CD8-positive, alpha-beta memory T cell (primary cell): ENCODE data around the gene STX7. TPM values are rescaled to one million over a fixed set of nuclear protein-coding genes. Genes with fewer than 3 reads are reported as not detected.

Experiments used
- CTCF ChIA-PET: fragments of 350-600 bp; sonication (Branson Sonifier 250); formaldehyde crosslinking; loops from one replicate; lab custom pipeline; 2021; ENCODE audit warnings: antibody characterized with exemption; lab: Charles Lee
- POLR2A ChIA-PET: fragments of 350-600 bp; sonication (Branson Sonifier 250); formaldehyde crosslinking; loops from one replicate; lab custom pipeline; 2021; ENCODE audit warnings: antibody characterized with exemption; lab: Charles Lee
- DNase-seq, 5 donors: peaks; one replicate each; pipeline versions ENCODE4 v3.0.0 to v3.0.0-alpha.2; 2020 to 2022; ENCODE audit warnings: mixed read lengths in 1 of 5
- H3K27ac ChIP-seq: one replicate; pipeline ENCODE4 v1.7.0; 2013; ENCODE audit warnings: low read depth, mild to moderate bottlenecking, low read length, moderate library complexity
- H3K27me3 ChIP-seq: 2 replicates; pipeline ENCODE4 v1.7.0; 2013; ENCODE audit warnings: low read length, mild to moderate bottlenecking; ENCODE audit not compliant: insufficient read depth, poor library complexity, severe bottlenecking
- H3K36me3 ChIP-seq: 2 replicates; pipeline ENCODE4 v1.7.0; 2013; ENCODE audit warnings: mild to moderate bottlenecking, low read length, moderate library complexity; ENCODE audit not compliant: insufficient read depth
- H3K4me1 ChIP-seq: 2 replicates; pipeline ENCODE4 v1.7.0; 2013; ENCODE audit warnings: mild to moderate bottlenecking, low read length, moderate library complexity; ENCODE audit not compliant: insufficient read depth
- H3K4me3 ChIP-seq: 2 replicates; pipeline ENCODE4 v1.7.0; 2013; ENCODE audit warnings: mild to moderate bottlenecking, low read length
- H3K9me3 ChIP-seq: 2 replicates; pipeline ENCODE4 v1.7.0; 2013; ENCODE audit warnings: mild to moderate bottlenecking, low read length
- H3K27ac Mint-ChIP-seq, 8 donors: one replicate each; pipeline ENCODE4 v1.8.0; 2020 to 2021; ENCODE audit warnings: mixed read lengths in 8 of 8, mild to moderate bottlenecking in 6 of 8, inconsistent platforms in 3 of 8, moderate library complexity in 3 of 8
- H3K27me3 Mint-ChIP-seq, 2 donors: one replicate each; pipeline ENCODE4 v1.8.0; 2020 to 2021; ENCODE audit warnings: mixed read lengths in 2 of 2, mild to moderate bottlenecking in 1 of 2, moderate library complexity in 1 of 2
- H3K36me3 Mint-ChIP-seq, 3 donors: one replicate each; pipeline ENCODE4 v1.8.0; 2020 to 2021; ENCODE audit warnings: mixed read lengths in 3 of 3, inconsistent platforms in 1 of 3, mild to moderate bottlenecking in 1 of 3
- H3K4me1 Mint-ChIP-seq, 3 donors: one replicate each; pipeline ENCODE4 v1.8.0; 2020 to 2021; ENCODE audit warnings: mixed read lengths in 3 of 3, inconsistent platforms in 1 of 3, mild to moderate bottlenecking in 1 of 3
- H3K4me3 Mint-ChIP-seq, 7 donors: one replicate each; pipeline ENCODE4 v1.8.0; 2020 to 2021; ENCODE audit warnings: mixed read lengths in 7 of 7, mild to moderate bottlenecking in 6 of 7, moderate library complexity in 4 of 7, inconsistent platforms in 2 of 7
- H3K9me3 Mint-ChIP-seq, 5 donors: one replicate each; pipeline ENCODE4 v1.8.0; 2020 to 2022; ENCODE audit warnings: mixed read lengths in 5 of 5, mild to moderate bottlenecking in 3 of 5, moderate library complexity in 2 of 5, inconsistent platforms in 1 of 5
- polyA plus RNA-seq: library from polyadenylated mRNA; unstranded; fragments of 300-500 nt; fragmentation: Illumina TruSeq; gene quantifications from one replicate; pipeline ENCODE4 v1.2.3, GENCODE V29; 2021
- total RNA-seq, 2 experiments: library from RNA; stranded (reverse); gene quantifications; one replicate each; pipeline ENCODE4 v1.2.3, GENCODE V29; 2021

Gene STX7
- total and polyA plus RNA-seq, 3 experiments from 2014 or later, result 11.4 to 25.1 (median 19.0) TPM

DNA sequence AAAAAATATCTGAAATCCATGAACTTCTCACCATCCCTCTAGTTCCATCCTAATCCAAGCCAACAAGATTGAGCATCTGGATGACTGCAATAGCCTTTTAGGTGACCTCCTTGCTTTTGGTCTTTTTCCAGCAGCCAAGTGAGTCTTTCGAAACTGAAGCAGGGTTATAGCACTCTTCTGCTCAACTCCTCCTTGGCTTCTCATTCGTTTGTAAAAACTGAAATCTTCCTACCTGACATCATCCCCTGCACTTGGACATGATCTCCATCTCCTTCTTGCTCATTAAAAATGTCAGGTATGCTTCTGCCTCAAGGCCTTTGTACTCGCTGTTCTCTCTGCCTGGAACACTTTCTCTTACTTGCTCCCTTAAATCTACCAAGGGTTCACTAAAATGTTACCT, 46.0 kb downstream of the STX7 start:
- no peak overlapping the region for H3K27ac ChIP-seq
- ChIA-PET CTCF (no interaction called here), POLR2A (no interaction called here)
- no peak overlapping the region for H3K27ac Mint-ChIP-seq
- H3K4me1 Mint-ChIP-seq, result no peaks in the 10 kb centered on the region
- no peak overlapping the region for H3K4me3 ChIP-seq
- peaks cover 0 to 25% (median 22%) of the 10 kb centered on the region in 3 donors for H3K36me3 Mint-ChIP-seq
- H3K4me3 Mint-ChIP-seq, result no peak overlapping the region
- no peaks in the 10 kb centered on the region for H3K27me3 ChIP-seq
- H3K36me3 ChIP-seq, result peaks cover 17% of the 10 kb centered on the region
- no peaks in the 10 kb centered on the region for H3K9me3 ChIP-seq
- DNase-seq, result no peak
- no peaks in the 10 kb centered on the region for H3K9me3 Mint-ChIP-seq
- no peaks in the 10 kb centered on the region for H3K4me1 ChIP-seq
- no peaks in the 10 kb centered on the region for H3K27me3 Mint-ChIP-seq

GRCh38 chr6:132465530-132466485, 47.1 kb downstream of the STX7 start:
- H3K36me3 ChIP-seq, result peaks cover 19% of the 10 kb centered on the region
- no peak overlapping the region for H3K4me3 Mint-ChIP-seq
- no peaks in the 10 kb centered on the region for H3K27me3 ChIP-seq
- H3K4me1 Mint-ChIP-seq, result no peaks in the 10 kb centered on the region
- H3K4me3 ChIP-seq, result no peak overlapping the region
- CTCF ChIA-PET, result no interaction called here
- no peaks in the 10 kb centered on the region for H3K27me3 Mint-ChIP-seq
- H3K27ac Mint-ChIP-seq, result no peak overlapping the region
- peaks cover 0 to 21% (median 21%) of the 10 kb centered on the region in 3 donors for H3K36me3 Mint-ChIP-seq
- POLR2A ChIA-PET, result no interaction called here
- H3K9me3 Mint-ChIP-seq, result no peaks in the 10 kb centered on the region
- DNase-seq, result no peak
- no peaks in the 10 kb centered on the region for H3K9me3 ChIP-seq
- H3K27ac ChIP-seq, result no peak overlapping the region
- no peaks in the 10 kb centered on the region for H3K4me1 ChIP-seq

GRCh38 chr6:132464538-132465256, 48.2 kb downstream of the STX7 start:
- Histone ChIP-seq H3K27me3 (no peaks in the 10 kb centered on the region), H3K4me1 (no peaks in the 10 kb centered on the region), H3K9me3 (no peaks in the 10 kb centered on the region), H3K4me3 (no peak overlapping the region), H3K27ac (no peak overlapping the region), H3K36me3 (peaks cover 19% of the 10 kb centered on the region)
- H3K4me3 Mint-ChIP-seq, result no peak overlapping the region
- no peaks in the 10 kb centered on the region for H3K4me1 Mint-ChIP-seq
- H3K36me3 Mint-ChIP-seq, result peaks cover 5 to 25% (median 23%) of the 10 kb centered on the region in 3 donors
- CTCF ChIA-PET, result no interaction called here
- no peak for DNase-seq
- H3K27ac Mint-ChIP-seq, result peak overlapping the region in 1 of 8 donors; percentile 25
- POLR2A ChIA-PET, result no interaction called here
- H3K9me3 Mint-ChIP-seq, result no peaks in the 10 kb centered on the region
- H3K27me3 Mint-ChIP-seq, result no peaks in the 10 kb centered on the region

GRCh38 chr6:132461958-132462357, 51.0 kb downstream of the STX7 start:
- Mint-ChIP-seq H3K4me1 (no peaks in the 10 kb centered on the region), H3K27me3 (no peaks in the 10 kb centered on the region), H3K36me3 (peaks cover 5 to 37% (median 24%) of the 10 kb centered on the region in 3 donors), H3K27ac (no peak overlapping the region), H3K4me3 (no peak overlapping the region), H3K9me3 (no peaks in the 10 kb centered on the region)
- Histone ChIP-seq H3K4me3 (no peak overlapping the region), H3K36me3 (peaks cover 20% of the 10 kb centered on the region), H3K27me3 (no peaks in the 10 kb centered on the region), H3K27ac (no peak overlapping the region), H3K9me3 (no peaks in the 10 kb centered on the region), H3K4me1 (no peaks in the 10 kb centered on the region)
- POLR2A ChIA-PET, result no interaction called here
- CTCF ChIA-PET, result interaction anchor here (2.1 kb wide), 1 partner anchor 182 kb away, joined by 5 read pairs; no protein-coding TSS in a partner anchor
- no peak for DNase-seq

- Histone ChIP-seq H3K27me3 (no peaks in the 10 kb centered on the region), H3K9me3 (no peaks in the 10 kb centered on the region), H3K4me3 (no peak overlapping the region), H3K27ac (no peak overlapping the region), H3K4me1 (no peaks in the 10 kb centered on the region), H3K36me3 (peaks cover 20% of the 10 kb centered on the region)
- DNase-seq, result no peak
- Mint-ChIP-seq H3K27ac (no peak overlapping the region), H3K27me3 (no peaks in the 10 kb centered on the region), H3K9me3 (no peaks in the 10 kb centered on the region), H3K4me1 (no peaks in the 10 kb centered on the region), H3K4me3 (no peak overlapping the region), H3K36me3 (peaks cover 5 to 55% (median 31%) of the 10 kb centered on the region in 3 donors)
- POLR2A ChIA-PET, result no interaction called here
- CTCF ChIA-PET, result no interaction called here
These were observed 53.3 kb downstream of the STX7 start for GRCh38 chr6:132459605-132459952.

DNA sequence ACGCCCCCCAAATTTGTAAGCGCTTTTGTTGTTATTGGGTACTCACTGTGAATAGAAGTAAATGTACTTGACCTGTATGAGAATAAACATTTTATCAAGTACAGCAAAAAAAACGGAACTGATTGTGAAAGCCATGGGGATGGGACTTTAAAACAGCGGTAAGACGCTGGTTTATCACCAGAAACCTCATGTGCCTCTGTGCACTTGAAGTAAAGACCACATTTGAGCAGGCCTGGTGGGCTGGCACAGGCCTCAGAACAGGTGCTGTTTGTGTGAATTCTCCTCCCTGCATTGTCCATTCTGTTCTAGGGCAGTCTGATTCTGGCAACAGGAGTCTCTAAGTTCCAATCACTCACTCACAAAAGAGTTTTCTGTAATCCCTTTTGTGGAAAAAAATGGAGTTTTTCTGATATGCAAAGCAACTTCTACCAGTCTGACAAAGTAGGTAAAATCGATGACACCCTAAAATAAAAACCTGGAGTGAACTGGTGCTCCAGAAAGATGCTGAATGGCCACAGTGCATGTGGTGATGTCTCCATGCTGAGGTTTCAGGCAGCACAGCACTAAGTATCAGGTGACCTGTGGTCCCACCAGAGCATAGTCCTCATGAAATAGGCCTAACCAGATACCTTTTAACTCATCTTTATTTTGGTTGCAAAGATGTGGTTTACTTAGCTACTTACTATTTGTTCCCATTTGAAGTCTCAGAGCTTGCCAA, 53.9 kb downstream of the STX7 start:
- CTCF ChIA-PET, result no interaction called here
- no peak overlapping the region for H3K27ac Mint-ChIP-seq
- Histone ChIP-seq H3K36me3 (peaks cover 20% of the 10 kb centered on the region), H3K4me1 (no peaks in the 10 kb centered on the region), H3K27ac (no peak overlapping the region), H3K9me3 (no peaks in the 10 kb centered on the region), H3K27me3 (no peaks in the 10 kb centered on the region), H3K4me3 (no peak overlapping the region)
- no peak overlapping the region for H3K4me3 Mint-ChIP-seq
- H3K36me3 Mint-ChIP-seq, result peaks cover 5 to 59% (median 30%) of the 10 kb centered on the region in 3 donors
- POLR2A ChIA-PET, result no interaction called here
- no peaks in the 10 kb centered on the region for H3K4me1 Mint-ChIP-seq
- no peaks in the 10 kb centered on the region for H3K9me3 Mint-ChIP-seq
- H3K27me3 Mint-ChIP-seq, result no peaks in the 10 kb centered on the region
- DNase-seq, result no peak

GRCh38 chr6:132456700-132457143, 56.2 kb downstream of the STX7 start:
- H3K4me1 ChIP-seq, result no peaks in the 10 kb centered on the region
- no peak for DNase-seq
- no peaks in the 10 kb centered on the region for H3K9me3 ChIP-seq
- H3K4me1 Mint-ChIP-seq, result no peaks in the 10 kb centered on the region
- ChIA-PET CTCF (no interaction called here), POLR2A (no interaction called here)
- H3K36me3 ChIP-seq, result peaks cover 6% of the 10 kb centered on the region
- H3K27me3 ChIP-seq, result no peaks in the 10 kb centered on the region
- no peak overlapping the region for H3K4me3 ChIP-seq
- H3K4me3 Mint-ChIP-seq, result no peak overlapping the region
- H3K27me3 Mint-ChIP-seq, result no peaks in the 10 kb centered on the region
- peaks cover 10 to 79% (median 31%) of the 10 kb centered on the region in 3 donors for H3K36me3 Mint-ChIP-seq
- H3K27ac Mint-ChIP-seq, result peak overlapping the region in 1 of 8 donors; percentile 26
- H3K27ac ChIP-seq, result no peak overlapping the region
- no peaks in the 10 kb centered on the region for H3K9me3 Mint-ChIP-seq
